Transverse colon (tissue), 4 donors: ENCODE data around the gene GRIPAP1. TPM values are rescaled to one million over a fixed set of nuclear protein-coding genes. Genes with fewer than 3 reads are reported as not detected.

Source experiments
- DNase-seq: peaks from one replicate; pipeline ENCODE4 v3.0.0-alpha.2; 2019
- H3K27ac ChIP-seq, 4 donors: fragments of 200-600 bp; sonication (generic); 2 replicates each; pipeline ENCODE4 v1.5.1; 2016 to 2018; ENCODE audit warnings: inconsistent platforms in 4 of 4
- H3K27me3 ChIP-seq: fragments of 200-600 bp; sonication (generic); 2 replicates; pipeline ENCODE4 v1.5.1; 2017; ENCODE audit warnings: inconsistent platforms
- H3K36me3 ChIP-seq, 4 donors: fragments of 200-600 bp; sonication (generic); 2 replicates each; pipeline ENCODE4 v1.5.1; 2017 to 2019; ENCODE audit warnings: inconsistent platforms in 4 of 4
- H3K4me1 ChIP-seq, 4 donors: fragments of 200-600 bp; sonication (generic); 2 replicates each; pipeline ENCODE4 v1.5.1; 2017 to 2020; ENCODE audit warnings: inconsistent platforms in 4 of 4
- H3K4me3 ChIP-seq, 4 donors: fragments of 200-600 bp; sonication (generic); 1 replicate in 1 of 4; 2 replicates in 3 of 4; pipeline versions ENCODE4 v1.5.1 to v1.6.1; 2017 to 2019; ENCODE audit warnings: inconsistent platforms in 4 of 4
- H3K9me3 ChIP-seq, 2 donors: fragments of 200-600 bp; sonication (generic); 2 replicates each; pipeline ENCODE4 v1.5.1; 2017 to 2019; ENCODE audit warnings: inconsistent platforms in 2 of 2
- CTCF ChIP-seq, 5 experiments: fragments of 200-600 bp in 3 of 5; fragments of 450-650 bp in 2 of 5; sonication (generic) in 3 of 5; IDR thresholded peaks; 1 replicate in 2 of 5; 2 replicates in 3 of 5; pipeline ENCODE4 v1.5.1; 2016 to 2017; ENCODE audit warnings: antibody characterized with exemption in 5 of 5, inconsistent platforms in 3 of 5, mild to moderate bottlenecking in 2 of 5, moderate library complexity in 1 of 5
- EP300 ChIP-seq: sonication (generic); formaldehyde crosslinking; IDR thresholded peaks from one replicate; pipeline ENCODE4 v1.6.1; 2017; ENCODE audit warnings: antibody characterized with exemption, low read depth
- POLR2A ChIP-seq: fragments of 450-650 bp; IDR thresholded peaks from one replicate; pipeline ENCODE4 v1.6.1; 2016; ENCODE audit warnings: antibody characterized with exemption, mild to moderate bottlenecking, moderate library complexity
- POLR2AphosphoS5 ChIP-seq, 3 donors: sonication (generic); formaldehyde crosslinking; IDR thresholded peaks; one replicate each; pipeline ENCODE4 v1.6.1; 2016; ENCODE audit warnings: antibody characterized with exemption in 3 of 3
- WGBS, 2 donors: methylation state at CpG; one replicate each; pipeline ENCODE4 v1.1.5; 2018; ENCODE audit warnings: low coverage in 1 of 2; 5-methylcytosine and 5-hydroxymethylcytosine counted together
- in situ Hi-C, 4 donors: fragments of 200-750 bp; cut with MboI; loops; one replicate each; pipeline versions ENCODE4 v1.15.0 to v1.15.1; 2017; ENCODE audit warnings: low sequenced_read_pairs in 3 of 4, low pct_ligation_motif_present in 1 of 4, low pct_unique_long_range_greater_than_20kb in 1 of 4
- intact Hi-C: fragments of 100-400 bp; cut with DNase I; formaldehyde crosslinking; loops from one replicate; pipeline ENCODE4 v1.15.1; 2023; ENCODE audit warnings: low total_unique reads
- total RNA-seq, 4 donors: library from RNA; depleted of rRNA; stranded (reverse); fragments of >200 nt; gene quantifications; one replicate each; pipeline ENCODE4 v1.1.0, GENCODE V29; 2016

The GRIPAP1 gene
- total RNA-seq, 4 donors from 2014 or later, result 34.8 to 102 (median 52.9) TPM

- peak overlapping the region in 1 of 4 donors; percentile 30 for H3K27ac ChIP-seq
- in situ Hi-C loops, result no loop called here
Measured at GRCh38 chrX:48935301-48935670, 66.8 kb downstream of the GRIPAP1 start.

GRCh38 chrX:48934581-48935300 is 67.3 kb downstream of the GRIPAP1 start:
- H3K36me3 ChIP-seq, result peaks cover 0 to 4% (median 0%) of the 10 kb centered on the region in 4 donors
- TF ChIP-seq CTCF (IDR thresholded peaks at IDR 0.05), result no peak
- TF ChIP-seq POLR2A, result no peak
- TF ChIP-seq EP300, result no peak
- no peak for TF ChIP-seq POLR2AphosphoS5 (IDR thresholded peaks at IDR 0.05)
- no peak overlapping the region for H3K4me3 ChIP-seq
- peaks cover 0 to 17% (median 1%) of the 10 kb centered on the region in 4 donors for H3K4me1 ChIP-seq
- peak overlapping the region in 1 of 4 donors; percentile 30 for H3K27ac ChIP-seq
- H3K27me3 ChIP-seq, result no peaks in the 10 kb centered on the region
- no peaks in the 10 kb centered on the region for H3K9me3 ChIP-seq
- intact Hi-C loops, result no loop called here
- 71% methylated on average over 7 of the region's 7 CpGs; no CpG with 5 or more reads in 1 of the 2 donors for WGBS, 2 donors
- no peak for DNase-seq
- in situ Hi-C loops, result no loop called here

More at GRCh38 chrX:48935301-48935670, 66.8 kb downstream of the GRIPAP1 start:
- 74% methylated on average over 1 of the region's 1 CpG; no CpG with 5 or more reads in 1 of the 2 donors for WGBS, 2 donors
- Histone ChIP-seq H3K4me3 (no peak overlapping the region), H3K36me3 (no peaks in the 10 kb centered on the region), H3K9me3 (no peaks in the 10 kb centered on the region), H3K4me1 (peaks cover 0 to 17% (median 1%) of the 10 kb centered on the region in 4 donors), H3K27me3 (no peaks in the 10 kb centered on the region)
- TF ChIP-seq EP300, result no peak
- no peak for TF ChIP-seq POLR2A
- no peak for TF ChIP-seq POLR2AphosphoS5 (IDR thresholded peaks at IDR 0.05)
- TF ChIP-seq CTCF (IDR thresholded peaks at IDR 0.05), result no peak
- DNase-seq, result no peak
- intact Hi-C loops, result no loop called here

GRCh38 chrX:48933757-48934156 is 68.3 kb downstream of the GRIPAP1 start:
- in situ Hi-C loops (no loop called here), intact Hi-C loops (no loop called here)
- 74 to 75% methylated on average over 2 of the region's 2 CpGs for WGBS, 2 donors
- peaks cover 0 to 14% (median 1%) of the 10 kb centered on the region in 4 donors for H3K4me1 ChIP-seq
- no peak for TF ChIP-seq POLR2AphosphoS5 (IDR thresholded peaks at IDR 0.05)
- TF ChIP-seq EP300, result no peak
- TF ChIP-seq CTCF (IDR thresholded peaks at IDR 0.05), result no peak
- no peak for TF ChIP-seq POLR2A
- H3K9me3 ChIP-seq, result no peaks in the 10 kb centered on the region
- H3K27ac ChIP-seq, result peak overlapping the region in 1 of 4 donors; percentile 30
- H3K27me3 ChIP-seq, result no peaks in the 10 kb centered on the region
- peaks cover 0 to 4% (median 0%) of the 10 kb centered on the region in 4 donors for H3K36me3 ChIP-seq
- no peak overlapping the region for H3K4me3 ChIP-seq
- no peak for DNase-seq

- DNase-seq, result no peak
- TF ChIP-seq POLR2AphosphoS5 (IDR thresholded peaks at IDR 0.05), result no peak
- no peak for TF ChIP-seq EP300
- no peak for TF ChIP-seq POLR2A
- TF ChIP-seq CTCF (IDR thresholded peaks at IDR 0.05), result no peak
- no peaks in the 10 kb centered on the region for H3K9me3 ChIP-seq
- no peak overlapping the region for H3K27ac ChIP-seq
- intact Hi-C loops (no loop called here), in situ Hi-C loops (no loop called here)
- H3K27me3 ChIP-seq, result no peaks in the 10 kb centered on the region
- no peaks in the 10 kb centered on the region for H3K4me1 ChIP-seq
- peaks cover 0 to 8% (median 0%) of the 10 kb centered on the region in 4 donors for H3K36me3 ChIP-seq
- WGBS, 2 donors, result 60% methylated on average over 2 of the region's 2 CpGs; no CpG with 5 or more reads in 1 of the 2 donors
- no peak overlapping the region for H3K4me3 ChIP-seq
Measured at GRCh38 chrX:48927736-48928382, 74.2 kb downstream of the GRIPAP1 start.
